GM12878 (cell line): Measurements from ENCODE around the gene CYB5R3. TPM values are rescaled to one million over a fixed set of nuclear protein-coding genes. Genes with fewer than 3 reads are reported as not detected.

Experiments used
- ATAC-seq: fragments of 200-7000 bp; cut with Tn5 transposase; 3 replicates; pipeline ENCODE4 v1.9.1; 2020; ENCODE audit warnings: mild to moderate bottlenecking, moderate library complexity
- BruUV-seq: library from RNA; stranded (reverse); fragments of 400-500 nt; replicated peaks from 2 replicates; lab custom pipeline; 2021; lab: Mats Ljungman, UMichigan
- CTCF ChIA-PET: fragments of 300-600 bp; sonication (Branson Sonifier 250); formaldehyde crosslinking; extraction: SDS; loops from one replicate; lab custom pipeline; 2021; ENCODE audit warnings: inconsistent platforms; lab: Yijun Ruan, JAX
- POLR2A ChIA-PET: fragments of 350-600 bp; formaldehyde crosslinking; extraction: SDS; loops from one replicate; lab custom pipeline; 2021; ENCODE audit warnings: inconsistent platforms; lab: Charles Lee
- RAD21 ChIA-PET: fragments of 300-600 bp; sonication (Branson Sonifier 250); formaldehyde crosslinking; loops from one replicate; lab custom pipeline; 2023; ENCODE audit warnings: antibody characterized with exemption; ENCODE audit not compliant: unreplicated experiment; lab: Charles Lee
- SMC1A ChIA-PET: fragments of 300-600 bp; sonication (Branson Sonifier 250); formaldehyde crosslinking; loops from one replicate; lab custom pipeline; 2023; ENCODE audit not compliant: unreplicated experiment, uncharacterized antibody; lab: Charles Lee
- DNase-seq: peaks from one replicate; pipeline ENCODE4 v3.0.0-alpha.2; 2011; ENCODE audit warnings: low read depth, low spot score
- FAIRE-seq: peaks from 3 replicates; lab custom pipeline; 2011; peaks lifted over from hg19 to GRCh38; lab: Jason Lieb, UNC
- H2AFZ ChIP-seq: 2 replicates; pipeline ENCODE4 v1.6.0; 2011; ENCODE audit warnings: low read depth, low read length, control low read depth; ENCODE audit not compliant: control insufficient read depth
- H3K27ac ChIP-seq: 2 replicates; pipeline ENCODE4 v1.5.1; 2011; ENCODE audit warnings: control low read depth; ENCODE audit not compliant: control insufficient read depth, insufficient read depth
- H3K27me3 ChIP-seq, 2 experiments: replicated peaks in 1 of 2; 2 replicates each; pipeline versions ENCODE4 v1.6.0 to v1.6.1; 2011; ENCODE audit warnings: low read length in 1 of 2; ENCODE audit not compliant: control insufficient read depth in 2 of 2, insufficient read depth in 2 of 2
- H3K36me3 ChIP-seq, 2 experiments: 2 replicates each; pipeline ENCODE4 v1.5.1; 2011; ENCODE audit warnings: low read length in 1 of 2; ENCODE audit not compliant: control insufficient read depth in 2 of 2, insufficient read depth in 2 of 2
- H3K4me1 ChIP-seq: 2 replicates; pipeline ENCODE4 v1.6.1; 2011; ENCODE audit warnings: mild to moderate bottlenecking, low read length, moderate library complexity, mixed read lengths; ENCODE audit not compliant: control insufficient read depth, insufficient read depth
- H3K4me2 ChIP-seq: 2 replicates; pipeline ENCODE4 v1.6.0; 2011; ENCODE audit warnings: control low read depth; ENCODE audit not compliant: control insufficient read depth, insufficient read depth
- H3K4me3 ChIP-seq: fragments of 200-600 bp; sonication (generic); 2 replicates; pipeline ENCODE4 v1.5.1; 2016
- H3K79me2 ChIP-seq: 2 replicates; pipeline ENCODE4 v1.6.0; 2011; ENCODE audit warnings: low read length; ENCODE audit not compliant: control insufficient read depth, insufficient read depth
- H3K9ac ChIP-seq: 2 replicates; pipeline ENCODE4 v1.8.0; 2011; ENCODE audit warnings: low read length, control low read depth, mixed read lengths; ENCODE audit not compliant: control insufficient read depth, insufficient read depth
- H3K9me3 ChIP-seq: replicated peaks from 3 replicates; pipeline ENCODE4 v1.5.1; 2011; ENCODE audit warnings: mild to moderate bottlenecking, low read length; ENCODE audit not compliant: control insufficient read depth, insufficient read depth
- H4K20me1 ChIP-seq: 2 replicates; pipeline ENCODE4 v1.6.0; 2011; ENCODE audit not compliant: control insufficient read depth, insufficient read depth
- CBX5 ChIP-seq: sonication (generic); IDR thresholded peaks from 2 replicates; pipeline ENCODE4 v1.6.1; 2016; ENCODE audit warnings: low read depth, moderate library complexity, mild to moderate bottlenecking, inconsistent platforms
- HDGF ChIP-seq: fragments of 450-650 bp; IDR thresholded peaks from 2 replicates; pipeline ENCODE4 v1.6.1; 2016; ENCODE audit warnings: antibody characterized with exemption
- IKZF1 ChIP-seq: fragments of 450-650 bp; conservative IDR thresholded peaks from 2 replicates; pipeline ENCODE4 v1.6.1; 2017; ENCODE audit warnings: antibody characterized with exemption, mild to moderate bottlenecking
- JUND ChIP-seq: IDR thresholded peaks from 2 replicates; pipeline ENCODE4 v1.6.1; 2012; ENCODE audit warnings: low read depth, mild to moderate bottlenecking, low read length, improper control_type of control experiment, moderate library complexity
- NBN ChIP-seq: fragments of 450-650 bp; IDR thresholded peaks from 2 replicates; pipeline ENCODE4 v1.6.1; 2016
- POLR2A ChIP-seq: IDR thresholded peaks from 2 replicates; pipeline ENCODE4 v1.6.1; 2011; ENCODE audit warnings: low read depth, mild to moderate bottlenecking, low read length
- RELA ChIP-seq: fragments of 450-650 bp; IDR thresholded peaks from 2 replicates; pipeline ENCODE4 v1.8.0; 2014; ENCODE audit warnings: borderline replicate concordance; ENCODE audit not compliant: partially characterized antibody
- TAF1 ChIP-seq: IDR thresholded peaks from 2 replicates; pipeline ENCODE4 v1.6.1; 2011; ENCODE audit warnings: mild to moderate bottlenecking, low read depth, low read length, borderline replicate concordance
- ZNF24 ChIP-seq: fragments of 450-650 bp; IDR thresholded peaks from 2 replicates; pipeline ENCODE4 v1.6.1; 2017; ENCODE audit warnings: antibody characterized with exemption, mild to moderate bottlenecking
- WGBS: methylation state at CpG from one replicate; pipeline ENCODE4 v1.1.6; 2016; ENCODE audit warnings: low lambda C conversion rate; ENCODE audit not compliant: insufficient replicate concordance, insufficient coverage; ENCODE audit errors: missing lambda C conversion rate; 5-methylcytosine and 5-hydroxymethylcytosine counted together
- in situ Hi-C: fragments of 300-500 bp; cut with MboI; formaldehyde crosslinking; loops from 9 replicates; pipeline ENCODE4 v1.14.3; 2018; ENCODE audit warnings: mixed read lengths
- intact Hi-C: fragments of 100-400 bp; cut with micrococcal nuclease; formaldehyde crosslinking; loops from one replicate; pipeline ENCODE4 v1.14.2; 2022; ENCODE audit not compliant: unreplicated experiment
- polyA plus RNA-seq, 11 experiments: library from polyadenylated mRNA; depleted of rRNA in 4 of 11; unstranded in 6 of 11; stranded (reverse) in 5 of 11; fragments of >200 nt; fragmentation: Nextera tagmentation in 4 of 11; fragmentation: Illumina TruSeq in 1 of 11; extraction: Ambion mirVana in 4 of 11; extraction: Trizol in 1 of 11; gene quantifications; 1 replicate in 1 of 11; 2 replicates in 10 of 11; pipeline versions ENCODE4 v1.2.1 to v1.2.3, GENCODE V29; 2011 to 2016; ENCODE audit warnings: inconsistent platforms in 2 of 11, missing spikeins in 2 of 11, low read depth in 1 of 11
- total RNA-seq, 4 experiments: library from RNA; depleted of rRNA in 3 of 4; stranded (reverse); fragments of >200 nt in 3 of 4; fragmentation: Illumina TruSeq in 1 of 4; extraction: Trizol in 1 of 4; gene quantifications; 2 replicates each; pipeline versions ENCODE4 v1.2.1 to v1.2.3, GENCODE V29; 2013 to 2021

The CYB5R3 gene
- total and polyA plus RNA-seq, 10 of the 15 experiments (the other 5 are each of a cell fraction or from before 2014, with no cell fraction given), result 2.0 to 119 (median 67.8) TPM

- intact Hi-C loops (no loop called here), in situ Hi-C loops (no loop called here)
- DNase-seq (no peak), ATAC-seq (peak; percentile 15), FAIRE-seq (no peak)
- RAD21 ChIA-PET, result interaction anchor here (0.6 to 1.3 kb wide), 3 partner anchors 18 to 275 kb away, joined by 3 to 5 read pairs (median 3); no protein-coding TSS in a partner anchor
- TF ChIP-seq TAF1 (no peak), RELA (no peak), NBN (0 out of 2 replicates have a peak, but pooled peaks have one; percentile 18), CBX5 (no peak), POLR2A (peak; percentile 48; the same call in 1 of the 2 replicates), IKZF1 (no peak), JUND (no peak), ZNF24 (no peak), HDGF (0 out of 2 replicates have a peak, but pooled peaks have one; percentile 36)
- Histone ChIP-seq H3K4me3 (peak overlapping the region; percentile 100), H3K27ac (peak overlapping the region; percentile 41), H3K4me1 (peaks cover 42% of the 10 kb centered on the region), H3K9me3 (no peaks in the 10 kb centered on the region), H3K79me2 (peaks cover 65% of the 10 kb centered on the region), H4K20me1 (no peaks in the 10 kb centered on the region), H3K36me3 (no peaks in the 10 kb centered on the region), H3K4me2 (peak overlapping the region; percentile 71), H3K9ac (peak overlapping the region; percentile 56), H3K27me3 (no peaks in the 10 kb centered on the region), H2AFZ (no peak overlapping the region)
- no TSS peak for BruUV-seq
- POLR2A ChIA-PET, result interaction anchor here (0.6 to 2.1 kb wide), 3 partner anchors 11 to 222 kb away, joined by 3 to 11 read pairs (median 5); no protein-coding TSS in a partner anchor
- 91% methylated on average over 13 of the region's 13 CpGs for WGBS
- SMC1A ChIA-PET, result interaction anchor here (0.5 to 1.9 kb wide), 6 partner anchors 8 to 368 kb away, joined by 3 to 6 read pairs (median 3); no protein-coding TSS in a partner anchor
- CTCF ChIA-PET, result interaction anchor here (1.3 to 3.0 kb wide), 3 partner anchors 10 to 25 kb away, joined by 3 to 17 read pairs (median 5); no protein-coding TSS in a partner anchor
Measured at GRCh38 chr22:42645938-42646568, 3.1 kb downstream of the CYB5R3 start.
